GM12874 (cell line): ENCODE results near the gene MIA2.

Source experiments
- CTCF ChIP-seq: IDR thresholded peaks from 2 replicates; pipeline ENCODE4 v1.5.1; 2011; ENCODE audit warnings: low read depth, mild to moderate bottlenecking, control low read depth, low read length, moderate library complexity; ENCODE audit not compliant: insufficient read depth

The MIA2 gene

GRCh38 chr14:39211109-39211741, 22.5 kb upstream of the MIA2 start:
- no peak for TF ChIP-seq CTCF

- no peak for TF ChIP-seq CTCF
Observed at GRCh38 chr14:39212034-39212433, 21.7 kb upstream of the MIA2 start.

- TF ChIP-seq CTCF = no peak
Observed at GRCh38 chr14:39212693-39213092, 21.0 kb upstream of the MIA2 start.

GRCh38 chr14:39217214-39217879, 16.4 kb upstream of the MIA2 start:
- no peak for TF ChIP-seq CTCF

GRCh38 chr14:39218171-39218769, 15.4 kb upstream of the MIA2 start:
- TF ChIP-seq CTCF = no peak

- no peak for TF ChIP-seq CTCF
Observed at GRCh38 chr14:39219075-39219499, 14.6 kb upstream of the MIA2 start.

GRCh38 chr14:39228044-39228443, 5.7 kb upstream of the MIA2 start:
- TF ChIP-seq CTCF = no peak
